Mesodermal cell (in vitro differentiated cells): ENCODE results near the gene DLG2.
"Not testable (repeated sequence)": the region's sequence is repeated elsewhere in the genome, so short reads cannot be mapped to it uniquely, and the experiment has no call there.

Experiments used
- H3K27ac ChIP-seq: 2 replicates; pipeline ENCODE4 v1.7.0; 2013; ENCODE audit warnings: mild to moderate bottlenecking, low read depth, low read length, moderate library complexity; ENCODE audit not compliant: severe bottlenecking
- H3K36me3 ChIP-seq: 2 replicates; pipeline ENCODE4 v1.7.1; 2013; ENCODE audit warnings: mild to moderate bottlenecking, low read length, moderate library complexity; ENCODE audit not compliant: control insufficient read depth, insufficient read depth
- H3K4me1 ChIP-seq: one replicate; pipeline ENCODE4 v1.7.1; 2013; ENCODE audit warnings: mild to moderate bottlenecking, low read length; ENCODE audit not compliant: insufficient read depth, control insufficient read depth, poor library complexity, severe bottlenecking
- H3K4me3 ChIP-seq: 2 replicates; pipeline ENCODE4 v1.7.0; 2013; ENCODE audit warnings: low read length, control low read depth, mild to moderate bottlenecking; ENCODE audit not compliant: insufficient read depth, poor library complexity, severe bottlenecking; ENCODE audit errors: extremely low read depth
- H3K9me3 ChIP-seq: 2 replicates; pipeline ENCODE4 v1.7.1; 2013; ENCODE audit warnings: mild to moderate bottlenecking, low read length, moderate library complexity; ENCODE audit not compliant: control insufficient read depth
- WGBS, 2 experiments: methylation state at CpG; one replicate each; pipeline ENCODE4 v1.1.5; 2013; ENCODE audit warnings: missing lambda C conversion rate in 2 of 2; ENCODE audit not compliant: insufficient coverage in 2 of 2; 5-methylcytosine and 5-hydroxymethylcytosine counted together

DLG2 gene

DNA sequence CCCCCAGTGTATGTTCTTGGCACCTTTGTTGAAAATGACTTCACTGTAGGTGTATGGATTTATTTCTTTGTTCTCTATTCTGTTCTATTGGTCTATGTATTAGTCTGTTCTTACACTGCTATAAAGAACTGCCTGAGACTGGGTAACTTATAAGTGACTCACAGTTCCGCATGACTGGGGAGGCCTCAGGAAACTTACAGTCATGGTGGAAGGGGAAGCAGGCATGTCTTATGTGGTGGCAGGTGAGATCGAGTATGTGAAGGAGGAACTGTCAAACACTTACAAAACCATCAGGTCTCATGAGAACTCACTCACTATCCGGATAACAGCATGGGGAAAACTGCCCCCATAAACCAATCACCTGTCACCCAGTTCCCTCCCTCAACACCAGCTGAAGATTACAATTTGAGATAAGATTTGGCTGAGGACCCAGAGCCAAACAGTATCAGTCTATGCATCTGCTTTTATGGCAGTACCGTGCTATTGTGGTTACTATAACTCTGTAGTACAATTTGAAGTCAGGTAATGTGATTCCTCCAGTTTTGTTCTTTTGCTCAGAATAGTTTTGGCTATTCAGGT is 836.2 kb downstream of the DLG2 start:
- 56 to 94% methylated on average over 2 to 3 of the region's 4 CpGs for WGBS, 2 experiments
- Histone ChIP-seq H3K36me3 (no peaks in the 10 kb centered on the region), H3K27ac (no peak overlapping the region), H3K4me1 (no peaks in the 10 kb centered on the region), H3K9me3 (no peaks in the 10 kb centered on the region), H3K4me3 (no peak overlapping the region)

DNA sequence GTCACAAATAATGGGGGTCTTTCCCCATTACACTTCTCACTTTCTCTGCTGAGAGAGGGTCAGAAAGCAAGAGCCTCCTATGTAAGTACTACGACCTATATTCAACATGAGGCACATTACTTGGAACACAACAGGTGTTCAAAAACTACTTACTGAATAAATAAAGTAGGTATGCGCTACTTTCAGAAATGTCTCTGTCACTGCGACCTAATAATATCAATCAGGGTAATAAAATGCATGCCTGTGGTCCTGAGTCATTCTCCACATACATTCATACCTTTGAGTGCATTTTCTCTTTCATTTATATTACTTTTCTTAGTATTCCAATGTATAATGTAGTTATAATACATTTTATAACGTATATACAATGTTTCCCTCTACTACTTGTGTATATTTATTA is 838.9 kb downstream of the DLG2 start:
- no CpG with 5 or more reads among the region's 4 CpGs for WGBS, 2 experiments
- no peaks in the 10 kb centered on the region for H3K9me3 ChIP-seq
- no peak overlapping the region for H3K27ac ChIP-seq
- H3K4me3 ChIP-seq = no peak overlapping the region
- no peaks in the 10 kb centered on the region for H3K36me3 ChIP-seq
- H3K4me1 ChIP-seq = no peaks in the 10 kb centered on the region

GRCh38 chr11:84784158-84784557 is 843.0 kb downstream of the DLG2 start:
- H3K9me3 ChIP-seq, H3K4me1 ChIP-seq, H3K36me3 ChIP-seq, H3K4me3 ChIP-seq, H3K27ac ChIP-seq: not testable (repeated sequence)
- no CpG with 5 or more reads among the region's 4 CpGs for WGBS, 2 experiments

DNA sequence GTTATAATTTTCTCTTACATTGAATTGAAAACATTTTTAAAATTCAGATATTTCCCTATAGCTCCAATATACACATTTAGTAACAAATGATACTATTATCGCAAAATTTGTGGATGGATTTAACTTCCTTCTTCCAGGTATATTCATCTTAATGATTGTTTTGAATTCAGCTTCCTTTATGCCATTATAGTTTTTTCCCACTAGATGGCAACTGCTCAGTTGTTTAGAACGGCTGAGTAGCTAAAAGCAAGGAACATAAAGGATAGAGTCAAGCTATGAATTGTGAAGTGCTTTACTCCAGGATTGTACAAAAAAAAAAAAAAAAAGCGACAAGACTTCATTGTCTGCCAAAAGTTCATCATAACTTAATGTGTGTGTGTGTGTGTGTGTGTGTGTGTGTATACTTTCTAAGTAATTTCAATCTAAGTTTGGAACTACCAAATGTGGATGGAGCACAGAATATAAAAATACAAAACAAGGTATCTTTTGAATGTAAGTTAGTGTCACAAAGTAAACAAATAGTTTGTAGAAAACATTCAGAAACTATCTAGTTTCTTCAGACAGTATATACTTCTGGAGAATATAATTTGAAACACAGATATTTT is 846.4 kb downstream of the DLG2 start:
- Histone ChIP-seq H3K4me3 (no peak overlapping the region), H3K27ac (no peak overlapping the region), H3K36me3 (no peaks in the 10 kb centered on the region), H3K4me1 (no peaks in the 10 kb centered on the region), H3K9me3 (no peaks in the 10 kb centered on the region)
- no CpG with 5 or more reads among the region's 3 CpGs for WGBS, 2 experiments

- 75% methylated on average over 1 of the region's 2 CpGs; no CpG with 5 or more reads in 1 of the 2 experiments for WGBS, 2 experiments
- no peaks in the 10 kb centered on the region for H3K4me1 ChIP-seq
- H3K36me3 ChIP-seq = no peaks in the 10 kb centered on the region
- H3K4me3 ChIP-seq = no peak overlapping the region
- H3K9me3 ChIP-seq = peaks cover 7% of the 10 kb centered on the region
- no peak overlapping the region for H3K27ac ChIP-seq
Observed at GRCh38 chr11:84775503-84775902, 851.6 kb downstream of the DLG2 start.

DNA sequence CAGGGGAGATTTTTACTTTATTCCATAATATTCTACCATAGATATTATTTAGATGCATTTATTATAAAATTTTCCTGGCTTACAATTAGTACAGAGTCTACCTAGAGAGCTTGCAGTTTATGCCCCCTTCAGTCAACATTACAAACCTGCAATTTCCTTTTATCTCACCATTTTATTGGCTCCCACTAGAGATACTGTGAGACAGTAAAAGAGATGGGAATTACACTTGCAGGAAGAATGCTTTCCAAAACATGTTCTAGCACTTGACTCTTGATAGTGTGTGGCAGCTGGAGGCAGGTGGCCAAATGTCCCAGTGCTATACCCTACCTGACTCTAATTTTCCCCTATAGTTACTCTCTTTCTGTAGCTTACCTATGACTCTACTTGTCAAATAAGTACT is 863.2 kb downstream of the DLG2 start:
- Histone ChIP-seq H3K9me3 (no peaks in the 10 kb centered on the region), H3K36me3 (no peaks in the 10 kb centered on the region), H3K27ac (no peak overlapping the region), H3K4me1 (no peaks in the 10 kb centered on the region), H3K4me3 (no peak overlapping the region)

DNA sequence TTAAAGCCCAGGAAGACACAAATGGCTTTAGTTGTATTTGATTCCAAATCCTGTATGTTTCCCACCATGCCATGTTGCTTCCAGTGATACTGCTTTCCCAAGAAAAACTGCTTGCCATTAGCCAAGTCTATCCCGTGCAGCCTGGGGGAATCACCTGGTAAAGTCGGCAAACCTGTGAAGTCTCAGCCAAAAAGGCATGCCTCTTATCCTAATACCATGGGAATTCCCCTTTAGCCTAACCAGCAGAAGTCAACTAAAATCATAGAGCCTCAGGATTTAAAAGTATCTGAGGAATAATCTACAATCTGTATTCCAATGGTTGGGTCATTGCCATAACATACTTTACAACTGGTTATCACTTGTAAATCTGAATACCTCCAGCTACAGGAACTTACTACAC is 869.4 kb downstream of the DLG2 start:
- H3K4me1 ChIP-seq = no peaks in the 10 kb centered on the region
- H3K36me3 ChIP-seq = no peaks in the 10 kb centered on the region
- no peak overlapping the region for H3K27ac ChIP-seq
- no peaks in the 10 kb centered on the region for H3K9me3 ChIP-seq
- WGBS, 2 experiments = 67 to 83% methylated on average over 1 to 2 of the region's 2 CpGs
- no peak overlapping the region for H3K4me3 ChIP-seq

DNA sequence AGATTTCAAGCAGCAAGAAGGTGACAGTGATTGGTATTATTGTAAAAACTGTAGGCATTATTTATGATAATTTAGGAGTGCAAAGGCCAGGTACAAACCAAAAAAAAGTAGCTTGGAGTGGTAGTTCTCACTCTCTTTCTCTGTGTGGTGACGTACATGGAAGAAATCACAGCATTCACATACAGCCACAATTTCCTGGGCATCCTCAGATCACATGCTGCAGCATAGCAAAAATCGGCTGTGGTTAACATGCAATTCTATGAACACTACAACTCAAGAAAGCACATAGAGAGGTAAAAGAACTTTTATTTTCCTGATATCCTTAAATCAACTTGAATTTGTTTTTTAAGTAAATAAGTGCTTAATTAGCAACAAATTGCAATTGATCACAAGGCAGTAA is 875.8 kb downstream of the DLG2 start:
- Histone ChIP-seq H3K4me1 (no peaks in the 10 kb centered on the region), H3K36me3 (no peaks in the 10 kb centered on the region), H3K9me3 (no peaks in the 10 kb centered on the region), H3K27ac (no peak overlapping the region), H3K4me3 (no peak overlapping the region)
- 80% methylated on average over 1 of the region's 2 CpGs; no CpG with 5 or more reads in 1 of the 2 experiments for WGBS, 2 experiments

DNA sequence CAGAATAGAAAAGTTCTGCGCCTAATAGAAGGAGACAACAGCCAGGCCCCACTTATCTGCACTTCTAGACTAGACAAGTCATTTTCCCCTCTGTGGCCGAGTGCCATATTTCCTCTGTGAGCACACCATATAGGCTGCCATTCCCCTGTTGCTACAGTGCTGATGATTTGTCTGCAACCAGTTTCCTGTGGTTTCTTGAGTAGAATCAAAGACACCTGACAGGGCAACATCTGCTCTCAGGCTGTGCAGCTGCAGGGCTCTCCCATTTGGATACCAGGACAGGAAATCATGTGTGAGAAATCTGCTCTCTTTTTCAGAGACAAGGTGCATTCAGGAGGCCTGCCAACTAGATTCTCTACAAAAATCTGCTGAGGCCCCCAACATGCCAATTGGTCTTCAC is 879.3 kb downstream of the DLG2 start:
- Histone ChIP-seq H3K4me1 (no peaks in the 10 kb centered on the region), H3K36me3 (no peaks in the 10 kb centered on the region), H3K9me3 (no peaks in the 10 kb centered on the region), H3K4me3 (no peak overlapping the region), H3K27ac (no peak overlapping the region)
- 88% methylated on average over 2 of the region's 2 CpGs; no CpG with 5 or more reads in 1 of the 2 experiments for WGBS, 2 experiments

DNA sequence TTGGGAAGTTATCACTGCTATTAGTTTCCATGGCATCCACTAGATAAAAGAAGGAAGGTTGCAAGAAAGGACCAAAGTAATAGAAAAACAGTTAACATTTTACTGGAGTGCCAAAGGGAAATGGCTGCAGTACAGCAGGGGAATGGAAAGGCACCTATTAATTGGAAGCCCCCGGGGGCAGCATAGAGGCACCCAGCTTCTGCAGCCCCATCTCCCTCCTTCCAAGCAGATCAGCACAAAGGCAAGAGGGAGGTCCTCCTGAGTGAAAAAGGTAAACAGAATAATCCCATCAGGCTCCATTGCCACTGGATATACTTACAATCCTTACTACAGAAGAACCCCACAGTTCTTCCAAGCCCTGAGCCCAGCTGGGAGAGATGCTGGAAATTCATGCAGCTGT is 887.1 kb downstream of the DLG2 start:
- 100% methylated on average over 1 of the region's 1 CpG; no CpG with 5 or more reads in 1 of the 2 experiments for WGBS, 2 experiments
- no peaks in the 10 kb centered on the region for H3K36me3 ChIP-seq
- H3K4me3 ChIP-seq = no peak overlapping the region
- H3K4me1 ChIP-seq = no peaks in the 10 kb centered on the region
- no peaks in the 10 kb centered on the region for H3K9me3 ChIP-seq
- no peak overlapping the region for H3K27ac ChIP-seq

GRCh38 chr11:84724256-84724655 is 902.9 kb downstream of the DLG2 start:
- Histone ChIP-seq H3K27ac (no peak overlapping the region), H3K4me1 (no peaks in the 10 kb centered on the region), H3K4me3 (no peak overlapping the region), H3K36me3 (no peaks in the 10 kb centered on the region), H3K9me3 (no peaks in the 10 kb centered on the region)
- WGBS, 2 experiments = 71% methylated on average over 1 of the region's 1 CpG; no CpG with 5 or more reads in 1 of the 2 experiments
